Cardiac fibroblast (primary cell): Measurements from ENCODE around the gene REC8.
"Not testable (repeated sequence)": the region's sequence is repeated elsewhere in the genome, so short reads cannot be mapped to it uniquely, and the experiment has no call there.

Experiments used
- DNase-seq, 2 donors: peaks; one replicate each; pipeline versions ENCODE4 v3.0.0 to v3.0.0-alpha.2; 2010; ENCODE audit warnings: low read depth in 2 of 2
- H3K4me3 ChIP-seq, 2 donors: replicated peaks in 1 of 2; 1 replicate in 1 of 2; 2 replicates in 1 of 2; pipeline ENCODE4 v1.5.1; 2011; ENCODE audit warnings: low read depth in 2 of 2, low read length in 2 of 2, mild to moderate bottlenecking in 2 of 2, moderate library complexity in 1 of 2
- TF ChIP-seq, protein P1 (sequence below): IDR thresholded peaks from one replicate; pipeline ENCODE4 v1.5.1; 2011; ENCODE audit warnings: low read depth, mild to moderate bottlenecking, low read length, inconsistent platforms

Gene REC8

DNA sequence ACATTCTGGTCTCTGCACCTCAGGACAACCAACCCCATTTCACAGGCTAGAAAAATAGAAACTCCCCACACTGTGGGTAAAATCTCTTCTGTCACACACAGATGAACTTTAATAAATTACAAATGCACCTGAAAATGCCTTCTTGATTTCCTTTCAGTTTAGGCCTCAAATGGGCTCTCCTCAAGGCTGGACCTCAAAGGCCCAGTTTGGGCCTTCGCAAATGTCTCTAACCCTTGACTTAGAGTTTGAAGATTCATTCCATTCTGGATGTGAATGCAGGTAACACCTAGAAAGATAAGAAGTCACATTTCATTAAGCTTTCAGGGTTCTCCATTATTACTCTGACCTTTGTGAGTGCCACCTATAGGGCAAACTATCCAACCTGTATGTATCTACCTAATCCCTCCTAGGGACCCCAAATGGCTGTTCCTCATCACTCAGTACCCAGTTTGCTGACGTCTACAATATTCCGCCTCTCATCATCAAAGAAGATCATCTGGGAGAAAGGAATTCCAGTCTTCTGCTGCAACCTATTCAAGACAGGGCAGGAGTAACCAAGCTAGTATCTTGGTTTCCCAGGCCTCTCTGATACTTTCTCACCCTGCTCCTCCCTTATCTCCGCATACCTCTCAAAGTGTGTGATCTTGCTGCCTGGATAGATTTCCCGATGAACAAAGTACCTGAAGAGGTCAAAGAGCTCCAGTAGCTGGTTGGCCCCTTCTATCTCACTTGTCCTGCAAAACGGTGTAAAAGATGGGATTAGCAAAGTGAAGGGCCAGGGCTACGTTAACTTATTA is 42.2 kb downstream of the REC8 start:
- DNase-seq: no peak
- H3K4me3 ChIP-seq: peak overlapping the region in 1 of 2 donors; percentile 81
- TF ChIP-seq, protein P1, sequence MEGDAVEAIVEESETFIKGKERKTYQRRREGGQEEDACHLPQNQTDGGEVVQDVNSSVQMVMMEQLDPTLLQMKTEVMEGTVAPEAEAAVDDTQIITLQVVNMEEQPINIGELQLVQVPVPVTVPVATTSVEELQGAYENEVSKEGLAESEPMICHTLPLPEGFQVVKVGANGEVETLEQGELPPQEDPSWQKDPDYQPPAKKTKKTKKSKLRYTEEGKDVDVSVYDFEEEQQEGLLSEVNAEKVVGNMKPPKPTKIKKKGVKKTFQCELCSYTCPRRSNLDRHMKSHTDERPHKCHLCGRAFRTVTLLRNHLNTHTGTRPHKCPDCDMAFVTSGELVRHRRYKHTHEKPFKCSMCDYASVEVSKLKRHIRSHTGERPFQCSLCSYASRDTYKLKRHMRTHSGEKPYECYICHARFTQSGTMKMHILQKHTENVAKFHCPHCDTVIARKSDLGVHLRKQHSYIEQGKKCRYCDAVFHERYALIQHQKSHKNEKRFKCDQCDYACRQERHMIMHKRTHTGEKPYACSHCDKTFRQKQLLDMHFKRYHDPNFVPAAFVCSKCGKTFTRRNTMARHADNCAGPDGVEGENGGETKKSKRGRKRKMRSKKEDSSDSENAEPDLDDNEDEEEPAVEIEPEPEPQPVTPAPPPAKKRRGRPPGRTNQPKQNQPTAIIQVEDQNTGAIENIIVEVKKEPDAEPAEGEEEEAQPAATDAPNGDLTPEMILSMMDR: no peak

DNA sequence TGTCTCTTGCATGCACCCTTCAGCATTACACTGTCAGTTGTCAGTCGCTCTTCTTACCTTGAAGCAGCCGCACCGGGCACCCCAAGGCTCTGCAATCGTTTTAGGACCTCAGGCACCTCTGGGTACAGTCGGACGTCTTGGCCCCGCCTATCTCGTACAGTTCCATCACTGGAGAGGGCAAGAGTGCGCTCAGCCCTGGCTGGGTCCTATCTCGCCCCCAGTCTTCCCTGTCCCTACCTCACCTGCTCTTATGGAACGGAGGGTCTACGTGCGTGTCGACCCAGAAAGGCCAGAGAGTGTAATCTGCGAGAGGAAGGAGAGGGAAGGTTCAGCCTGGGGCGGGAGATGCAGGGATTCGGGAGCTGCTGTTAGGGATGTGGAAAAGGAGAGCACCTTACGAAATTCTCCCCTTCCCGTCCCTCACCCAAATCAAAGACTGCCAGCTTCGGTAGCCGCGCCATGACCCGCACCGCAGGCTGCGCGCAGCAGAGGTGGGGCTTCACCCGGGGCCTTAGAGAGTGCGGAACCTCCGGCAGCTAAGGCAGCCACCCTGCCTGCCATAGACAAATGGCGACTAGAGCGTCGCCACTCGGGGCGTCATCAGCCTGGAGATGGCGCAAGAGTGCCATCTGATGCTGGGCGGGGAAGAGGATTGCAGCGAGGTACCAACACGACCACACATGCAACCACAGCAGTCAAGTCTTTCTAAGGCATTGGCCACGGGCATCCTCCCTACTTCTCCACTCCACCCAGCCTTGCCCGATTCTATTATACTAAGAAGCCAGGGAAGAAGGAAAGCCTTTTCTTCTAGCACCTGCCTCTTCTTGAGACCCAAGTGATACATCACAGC is 43.8 kb downstream of the REC8 start, which contains the start of gene MDP1:
Gene MDP1 (minus strand): TSS at position 572 of the 850 bp plus-strand sequence. CDS start 111 bp downstream, at position 461.
- peak; percentile 84 to 89 for DNase-seq
- H3K4me3 ChIP-seq: peak within 1 kb of the TSS; percentile 75
- TF ChIP-seq, protein P1: peak; percentile 25

- TF ChIP-seq, protein P1: no peak
- peak overlapping the region; percentile 75 for H3K4me3 ChIP-seq
- no peak for DNase-seq
These were observed 44.4 kb downstream of the REC8 start for GRCh38 chr14:24216345-24216699.

DNA sequence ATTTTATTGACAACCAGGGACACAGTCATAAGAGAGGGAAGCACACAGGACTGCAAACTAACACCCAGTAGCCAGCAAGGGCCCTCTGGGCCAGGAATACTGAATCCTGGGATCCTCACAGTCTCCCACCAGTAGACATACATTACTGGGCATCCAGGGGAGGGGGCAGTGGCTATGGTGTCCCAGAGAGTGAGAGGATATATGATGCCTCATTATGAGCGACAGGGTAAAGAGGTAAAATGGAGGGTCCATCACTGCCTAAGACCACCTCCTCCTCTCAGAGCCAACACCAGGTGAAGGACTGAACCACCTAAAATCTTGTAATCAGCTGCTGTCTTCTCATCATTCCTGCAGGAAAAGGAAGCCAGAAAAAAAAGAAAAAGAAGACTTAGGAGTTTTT is 45.0 kb downstream of the REC8 start:
- H3K4me3 ChIP-seq, DNase-seq: not testable (repeated sequence)

DNA sequence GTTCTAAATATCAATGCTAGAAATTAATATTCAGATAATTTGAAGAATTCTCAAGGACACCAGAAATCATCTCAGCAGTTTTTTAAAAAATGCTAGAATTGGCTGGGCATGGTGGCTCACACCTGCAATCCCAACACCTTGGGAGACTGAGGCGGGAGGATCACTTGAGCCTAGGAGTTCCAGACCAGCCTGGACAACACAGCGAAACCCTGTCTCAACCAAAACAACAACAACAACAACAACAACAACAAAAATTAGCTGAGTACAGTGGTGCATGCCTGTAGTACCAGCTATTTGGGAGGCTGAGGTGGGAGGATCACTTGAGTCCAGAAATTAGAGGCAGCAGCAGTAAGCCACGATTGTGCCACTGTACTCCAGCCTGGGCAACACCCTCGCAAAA is 47.2 kb downstream of the REC8 start:
- no peak overlapping the region for H3K4me3 ChIP-seq
- no peak for DNase-seq
- TF ChIP-seq, protein P1: no peak

DNA sequence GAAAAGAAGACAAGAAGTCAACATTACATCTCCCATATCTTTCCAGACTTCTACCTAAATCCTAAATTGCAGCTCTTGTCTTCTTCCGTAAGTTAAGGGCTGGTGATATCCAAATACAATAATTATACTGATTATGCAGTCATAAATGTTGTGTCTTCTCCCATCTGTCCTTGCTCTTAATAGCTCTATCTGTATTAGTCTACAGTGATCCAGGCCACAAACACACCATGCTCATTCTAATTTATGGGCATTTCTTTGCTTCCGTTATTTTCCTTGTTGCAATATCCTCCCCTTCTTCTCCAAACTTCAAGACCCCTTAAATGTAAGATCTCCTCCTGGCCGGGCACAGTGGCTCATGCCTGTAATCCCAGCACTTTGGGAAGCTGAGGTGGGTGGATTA is 47.6 kb downstream of the REC8 start:
- H3K4me3 ChIP-seq: no peak overlapping the region
- TF ChIP-seq, protein P1: no peak
- DNase-seq: no peak

- not testable (repeated sequence) for DNase-seq, H3K4me3 ChIP-seq
These were observed 51.1 kb downstream of the REC8 start for GRCh38 chr14:24222987-24223386.
